ENCODE results near the gene PARD3B.

GRCh38 chr2:204504594-204504993, 40.7 kb upstream of the PARD3B start:
- no peak for TF ChIP-seq CTCF (IDR thresholded peaks at IDR 0.05)
- no peak for TF ChIP-seq EP300 (IDR thresholded peaks at IDR 0.05)
- TF ChIP-seq POLR2A (IDR thresholded peaks at IDR 0.05): no peak
- no peak for TF ChIP-seq POLR2AphosphoS5 (IDR thresholded peaks at IDR 0.05)

Data from stomach (tissue), 4 donors.